Colonic mucosa (tissue), 4 donors: ENCODE measurements around the gene PPP2R5A. TPM values are rescaled to one million over a fixed set of nuclear protein-coding genes. Genes with fewer than 3 reads are reported as not detected.

ENCODE experiments used
- DNase-seq: peaks from one replicate; pipeline ENCODE4 v3.0.0-alpha.2; 2020
- H3K27ac ChIP-seq: fragments of 200-600 bp; one replicate; pipeline ENCODE4 v1.8.0; 2021
- H3K27me3 ChIP-seq: fragments of 200-600 bp; one replicate; pipeline ENCODE4 v1.8.0; 2021
- H3K36me3 ChIP-seq: fragments of 200-600 bp; one replicate; pipeline ENCODE4 v1.8.0; 2021
- H3K4me1 ChIP-seq: fragments of 200-600 bp; one replicate; pipeline ENCODE4 v1.8.0; 2021; ENCODE audit warnings: mild to moderate bottlenecking
- H3K4me3 ChIP-seq: fragments of 200-600 bp; one replicate; pipeline ENCODE4 v1.8.0; 2021
- H3K9ac ChIP-seq, 2 donors: one replicate each; pipeline ENCODE4 v1.7.0; 2013; ENCODE audit warnings: control low read depth in 2 of 2, low read depth in 2 of 2, low read length in 2 of 2
- H3K9me3 ChIP-seq: fragments of 200-600 bp; one replicate; pipeline ENCODE4 v1.8.0; 2021
- CTCF ChIP-seq: fragments of 200-600 bp; IDR thresholded peaks from one replicate; pipeline ENCODE4 v1.8.0; 2022; ENCODE audit warnings: antibody characterized with exemption, mild to moderate bottlenecking
- intact Hi-C: fragments of 100-400 bp; cut with DNase I; formaldehyde crosslinking; loops from one replicate; pipeline ENCODE4 v1.14.1; 2022
- total RNA-seq, 2 donors: library from RNA; stranded (reverse); fragmentation: NEBNext Ultra II Directional in 1 of 2; extraction: Animal tissue kit (Norgen Biotek cat#: 25700) in 1 of 2; gene quantifications; one replicate each; pipeline ENCODE4 v1.2.1, GENCODE V29; 2021
- donor health status: healthy.
- donor health status: DM: no; HTN: no; CAD: no.
- donor health status: DM: no; HTN: no; CAD: no.

The PPP2R5A gene
- total RNA-seq, 2 donors from 2014 or later: 62.4 to 78.2 TPM

- Histone ChIP-seq H3K4me1 (no peaks in the 10 kb centered on the region), H3K27ac (no peak overlapping the region), H3K36me3 (no peaks in the 10 kb centered on the region), H3K9me3 (no peaks in the 10 kb centered on the region), H3K4me3 (no peak overlapping the region), H3K27me3 (no peaks in the 10 kb centered on the region), H3K9ac (no peak overlapping the region)
- DNase-seq: no peak
- TF ChIP-seq CTCF: no peak
- intact Hi-C loops: no loop called here
Measured at GRCh38 chr1:212267017-212267416, 18.2 kb upstream of the PPP2R5A start.

- no peak overlapping the region for H3K27ac ChIP-seq
- H3K4me1 ChIP-seq: no peaks in the 10 kb centered on the region
- H3K9me3 ChIP-seq: no peaks in the 10 kb centered on the region
- no peak for DNase-seq
- H3K9ac ChIP-seq: no peak overlapping the region
- TF ChIP-seq CTCF: no peak
- intact Hi-C loops: no loop called here
- H3K27me3 ChIP-seq: no peaks in the 10 kb centered on the region
- no peak overlapping the region for H3K4me3 ChIP-seq
- H3K36me3 ChIP-seq: no peaks in the 10 kb centered on the region
Measured at GRCh38 chr1:212267460-212267859, 17.8 kb upstream of the PPP2R5A start.

- no peak for TF ChIP-seq CTCF
- Histone ChIP-seq H3K4me1 (no peaks in the 10 kb centered on the region), H3K4me3 (no peak overlapping the region), H3K27ac (no peak overlapping the region), H3K9me3 (no peaks in the 10 kb centered on the region), H3K36me3 (no peaks in the 10 kb centered on the region), H3K27me3 (no peaks in the 10 kb centered on the region), H3K9ac (no peak overlapping the region)
- DNase-seq: no peak
- intact Hi-C loops: no loop called here
Measured at GRCh38 chr1:212269306-212269705, 15.9 kb upstream of the PPP2R5A start.

GRCh38 chr1:212270564-212270963, 14.6 kb upstream of the PPP2R5A start:
- H3K27ac ChIP-seq: no peak overlapping the region
- no peaks in the 10 kb centered on the region for H3K36me3 ChIP-seq
- no peaks in the 10 kb centered on the region for H3K27me3 ChIP-seq
- H3K4me1 ChIP-seq: no peaks in the 10 kb centered on the region
- TF ChIP-seq CTCF: no peak
- no peak overlapping the region for H3K4me3 ChIP-seq
- intact Hi-C loops: no loop called here
- H3K9ac ChIP-seq: no peak overlapping the region
- DNase-seq: no peak
- no peaks in the 10 kb centered on the region for H3K9me3 ChIP-seq

GRCh38 chr1:212271234-212271633, 14.0 kb upstream of the PPP2R5A start:
- intact Hi-C loops: no loop called here
- TF ChIP-seq CTCF: no peak
- H3K27me3 ChIP-seq: no peaks in the 10 kb centered on the region
- no peaks in the 10 kb centered on the region for H3K4me1 ChIP-seq
- no peak overlapping the region for H3K4me3 ChIP-seq
- no peak overlapping the region for H3K27ac ChIP-seq
- no peak overlapping the region for H3K9ac ChIP-seq
- no peaks in the 10 kb centered on the region for H3K36me3 ChIP-seq
- H3K9me3 ChIP-seq: no peaks in the 10 kb centered on the region
- no peak for DNase-seq
